Loucy (cell line): ENCODE data around the gene EN2.

Experiments
- CTCF ChIP-seq: fragments of 200-600 bp; sonication (generic); conservative IDR thresholded peaks from 2 replicates; pipeline ENCODE4 v1.5.1; 2014; ENCODE audit warnings: mild to moderate bottlenecking, antibody characterized with exemption, low read length
- EZH2phosphoT487 ChIP-seq: fragments of 200-600 bp; IDR thresholded peaks from 2 replicates; pipeline ENCODE4 v1.6.1; 2018; ENCODE audit warnings: antibody characterized with exemption, mild to moderate bottlenecking, moderate library complexity, borderline replicate concordance

- TF ChIP-seq CTCF: no peak
- TF ChIP-seq EZH2phosphoT487: no peak
Observed at GRCh38 chr7:155422599-155423336, 35.2 kb upstream of the EN2 start.
